ACC112 (cell line): ENCODE results near the gene TMTC1.

Experiments
- H2AFZ ChIP-seq: fragments of 200-600 bp; sonication (generic); one replicate; pipeline ENCODE4 v1.6.0; 2017; ENCODE audit warnings: antibody characterized with exemption, low read length; ENCODE audit not compliant: unreplicated experiment
- H3K27ac ChIP-seq: fragments of 200-600 bp; sonication (generic); 2 replicates; pipeline ENCODE4 v1.5.1; 2014; ENCODE audit warnings: low read depth, mild to moderate bottlenecking, antibody characterized with exemption, low read length, moderate library complexity
- H3K27me3 ChIP-seq: fragments of 200-600 bp; sonication (generic); 2 replicates; pipeline ENCODE4 v1.6.1; 2014; ENCODE audit warnings: mild to moderate bottlenecking, antibody characterized with exemption, low read length, moderate library complexity, mixed read lengths; ENCODE audit not compliant: insufficient read depth
- H3K36me3 ChIP-seq: fragments of 200-600 bp; sonication (generic); 2 replicates; pipeline ENCODE4 v1.6.1; 2016; ENCODE audit warnings: mild to moderate bottlenecking, antibody characterized with exemption, low read length, moderate library complexity, mixed read lengths; ENCODE audit not compliant: insufficient read depth
- H3K4me1 ChIP-seq: fragments of 200-600 bp; sonication (generic); one replicate; pipeline ENCODE4 v1.6.1; 2016; ENCODE audit warnings: low read length, mixed read lengths; ENCODE audit not compliant: insufficient read depth, unreplicated experiment, control insufficient read depth
- H3K4me3 ChIP-seq: fragments of 200-600 bp; sonication (generic); 2 replicates; pipeline ENCODE4 v1.5.1; 2014; ENCODE audit warnings: mild to moderate bottlenecking, low read depth, low read length
- H3K79me2 ChIP-seq: fragments of 200-600 bp; sonication (generic); one replicate; pipeline ENCODE4 v1.6.0; 2016; ENCODE audit warnings: low read length; ENCODE audit not compliant: control insufficient read depth, unreplicated experiment, insufficient read depth

TMTC1 gene

GRCh38 chr12:29681370-29681769 is 102.4 kb downstream of the TMTC1 start:
- Histone ChIP-seq H3K4me3 (no peak overlapping the region), H3K4me1 (peaks cover 58% of the 10 kb centered on the region), H3K79me2 (peaks cover 59% of the 10 kb centered on the region), H3K36me3 (peaks cover 11% of the 10 kb centered on the region; the same call in 1 of the 2 replicates), H3K27ac (peak overlapping the region; percentile 66; the same call in 1 of the 2 replicates), H3K27me3 (no peaks in the 10 kb centered on the region), H2AFZ (no peak overlapping the region)

GRCh38 chr12:29676676-29677075 is 107.1 kb downstream of the TMTC1 start:
- no peak overlapping the region; the same call in 1 of the 2 replicates for H3K4me3 ChIP-seq
- H3K79me2 ChIP-seq, result peaks cover 73% of the 10 kb centered on the region
- peaks cover 4% of the 10 kb centered on the region; the same call in 1 of the 2 replicates for H3K36me3 ChIP-seq
- H3K4me1 ChIP-seq, result peaks cover 52% of the 10 kb centered on the region
- H2AFZ ChIP-seq, result no peak overlapping the region
- H3K27me3 ChIP-seq, result no peaks in the 10 kb centered on the region
- peak overlapping the region; percentile 36; the same call in 1 of the 2 replicates for H3K27ac ChIP-seq

GRCh38 chr12:29674463-29674862 is 109.3 kb downstream of the TMTC1 start:
- Histone ChIP-seq H3K4me1 (peaks cover 44% of the 10 kb centered on the region), H3K79me2 (peaks cover 59% of the 10 kb centered on the region), H3K36me3 (peaks cover 15% of the 10 kb centered on the region), H3K4me3 (no peak overlapping the region), H3K27me3 (no peaks in the 10 kb centered on the region), H2AFZ (no peak overlapping the region), H3K27ac (no peak overlapping the region)

- peaks cover 15% of the 10 kb centered on the region for H3K36me3 ChIP-seq
Observed at GRCh38 chr12:29673346-29673745, 110.4 kb downstream of the TMTC1 start.

GRCh38 chr12:29672580-29672979 is 111.2 kb downstream of the TMTC1 start:
- H2AFZ ChIP-seq, result no peak overlapping the region
- H3K27me3 ChIP-seq, result no peaks in the 10 kb centered on the region
- peaks cover 16% of the 10 kb centered on the region for H3K36me3 ChIP-seq
- no peak overlapping the region for H3K27ac ChIP-seq
- peaks cover 43% of the 10 kb centered on the region for H3K4me1 ChIP-seq
- H3K79me2 ChIP-seq, result peaks cover 58% of the 10 kb centered on the region
- no peak overlapping the region for H3K4me3 ChIP-seq

More at GRCh38 chr12:29673346-29673745, 110.4 kb downstream of the TMTC1 start:
- peaks cover 56% of the 10 kb centered on the region for H3K79me2 ChIP-seq
- H3K4me3 ChIP-seq, result no peak overlapping the region
- H3K27me3 ChIP-seq, result no peaks in the 10 kb centered on the region
- H2AFZ ChIP-seq, result no peak overlapping the region
- peaks cover 44% of the 10 kb centered on the region for H3K4me1 ChIP-seq
- 0 out of 2 replicates have a peak overlapping the region, but pooled peaks have one; percentile 25 for H3K27ac ChIP-seq

GRCh38 chr12:29671742-29672141 is 112.0 kb downstream of the TMTC1 start:
- H3K27me3 ChIP-seq, result no peaks in the 10 kb centered on the region
- H3K4me3 ChIP-seq, result no peak overlapping the region
- H3K4me1 ChIP-seq, result peaks cover 35% of the 10 kb centered on the region
- no peak overlapping the region for H3K27ac ChIP-seq
- no peak overlapping the region for H2AFZ ChIP-seq
- peaks cover 16% of the 10 kb centered on the region for H3K36me3 ChIP-seq
- peaks cover 57% of the 10 kb centered on the region for H3K79me2 ChIP-seq

GRCh38 chr12:29667011-29667410 is 116.7 kb downstream of the TMTC1 start:
- no peaks in the 10 kb centered on the region for H3K4me1 ChIP-seq
- H3K4me3 ChIP-seq, result no peak overlapping the region
- no peak overlapping the region for H3K27ac ChIP-seq
- no peaks in the 10 kb centered on the region for H3K27me3 ChIP-seq
- no peak overlapping the region for H2AFZ ChIP-seq
- peaks cover 35% of the 10 kb centered on the region for H3K79me2 ChIP-seq
- peaks cover 21% of the 10 kb centered on the region; the same call in 1 of the 2 replicates for H3K36me3 ChIP-seq

- H3K4me3 ChIP-seq, result no peak overlapping the region
- H3K4me1 ChIP-seq, result no peaks in the 10 kb centered on the region
- H3K27me3 ChIP-seq, result no peaks in the 10 kb centered on the region
- no peak overlapping the region for H3K27ac ChIP-seq
- no peak overlapping the region for H2AFZ ChIP-seq
- H3K36me3 ChIP-seq, result peaks cover 19% of the 10 kb centered on the region; the same call in 1 of the 2 replicates
- H3K79me2 ChIP-seq, result peaks cover 28% of the 10 kb centered on the region
Observed at GRCh38 chr12:29665107-29665506, 118.6 kb downstream of the TMTC1 start.

GRCh38 chr12:29662734-29663323 is 120.9 kb downstream of the TMTC1 start:
- H3K79me2 ChIP-seq, result peaks cover 22% of the 10 kb centered on the region
- H3K4me3 ChIP-seq, result no peak overlapping the region
- H2AFZ ChIP-seq, result no peak overlapping the region
- peaks cover 14% of the 10 kb centered on the region; the same call in 1 of the 2 replicates for H3K36me3 ChIP-seq
- H3K27me3 ChIP-seq, result no peaks in the 10 kb centered on the region
- H3K27ac ChIP-seq, result no peak overlapping the region
- no peaks in the 10 kb centered on the region for H3K4me1 ChIP-seq

GRCh38 chr12:29660847-29661246 is 122.9 kb downstream of the TMTC1 start:
- Histone ChIP-seq H3K36me3 (peaks cover 9% of the 10 kb centered on the region), H3K27me3 (no peaks in the 10 kb centered on the region), H2AFZ (no peak overlapping the region), H3K27ac (no peak overlapping the region), H3K4me3 (no peak overlapping the region), H3K79me2 (peaks cover 15% of the 10 kb centered on the region), H3K4me1 (no peaks in the 10 kb centered on the region)
